Transverse colon (tissue), 4 donors: ENCODE measurements around the gene NECAP2.
"Not testable (repeated sequence)": the region's sequence is repeated elsewhere in the genome, so short reads cannot be mapped to it uniquely, and the experiment has no call there.

Source experiments
- CTCF ChIP-seq, 5 experiments: fragments of 200-600 bp in 3 of 5; fragments of 450-650 bp in 2 of 5; sonication (generic) in 3 of 5; IDR thresholded peaks; 1 replicate in 2 of 5; 2 replicates in 3 of 5; pipeline ENCODE4 v1.5.1; 2016 to 2017; ENCODE audit warnings: antibody characterized with exemption in 5 of 5, inconsistent platforms in 3 of 5, mild to moderate bottlenecking in 2 of 5, moderate library complexity in 1 of 5
- EP300 ChIP-seq: sonication (generic); formaldehyde crosslinking; IDR thresholded peaks from one replicate; pipeline ENCODE4 v1.6.1; 2017; ENCODE audit warnings: antibody characterized with exemption, low read depth
- POLR2A ChIP-seq: fragments of 450-650 bp; IDR thresholded peaks from one replicate; pipeline ENCODE4 v1.6.1; 2016; ENCODE audit warnings: antibody characterized with exemption, mild to moderate bottlenecking, moderate library complexity
- POLR2AphosphoS5 ChIP-seq, 3 donors: sonication (generic); formaldehyde crosslinking; IDR thresholded peaks; one replicate each; pipeline ENCODE4 v1.6.1; 2016; ENCODE audit warnings: antibody characterized with exemption in 3 of 3

GRCh38 chr1:16475771-16476770 lies 35.5 kb downstream of the NECAP2 start:
- TF ChIP-seq CTCF (IDR thresholded peaks at IDR 0.05); POLR2A; POLR2AphosphoS5 (IDR thresholded peaks at IDR 0.05); EP300: not testable (repeated sequence)
